Left lobe of liver (tissue), 2 donors: ENCODE results near the gene PCDHGA6. TPM values are rescaled to one million over a fixed set of nuclear protein-coding genes. Genes with fewer than 3 reads are reported as not detected.
A peak's percentile ranks its signal among the peaks of the same experiment; 100 is the strongest.
"Not testable (repeated sequence)": the region's sequence is repeated elsewhere in the genome, so short reads cannot be mapped to it uniquely, and the experiment has no call there.

ENCODE experiments used
- ATAC-seq: fragments of 200-7000 bp; cut with Tn5 transposase; one replicate; pipeline ENCODE4 v1.9.1; 2020; ENCODE audit warnings: mild to moderate bottlenecking, moderate library complexity
- DNase-seq: peaks from one replicate; pipeline ENCODE4 v3.0.0-alpha.2; 2020; ENCODE audit warnings: low spot score
- total RNA-seq: library from RNA; stranded (reverse); gene quantifications from one replicate; pipeline ENCODE4 v1.2.1, GENCODE V29; 2021
- donor health status: DM: no; HTN: no; CAD: no; lungs with moderate emphysema.
- donor health status: DM: no; HTN: yes; CAD: no.

The PCDHGA6 gene
- total RNA-seq, 1 donor from 2014 or later, result 0.68 TPM

- DNase-seq, result no peak
- ATAC-seq, result peak; percentile 41
Observed at GRCh38 chr5:141359790-141360426, 13.8 kb upstream of the PCDHGA6 start, which contains the start of gene PCDHGB2. Gene PCDHGB2, plus strand, starts transcription at chr5:141359994. Its CDS starts 142 bp downstream, at chr5:141360136.

DNA sequence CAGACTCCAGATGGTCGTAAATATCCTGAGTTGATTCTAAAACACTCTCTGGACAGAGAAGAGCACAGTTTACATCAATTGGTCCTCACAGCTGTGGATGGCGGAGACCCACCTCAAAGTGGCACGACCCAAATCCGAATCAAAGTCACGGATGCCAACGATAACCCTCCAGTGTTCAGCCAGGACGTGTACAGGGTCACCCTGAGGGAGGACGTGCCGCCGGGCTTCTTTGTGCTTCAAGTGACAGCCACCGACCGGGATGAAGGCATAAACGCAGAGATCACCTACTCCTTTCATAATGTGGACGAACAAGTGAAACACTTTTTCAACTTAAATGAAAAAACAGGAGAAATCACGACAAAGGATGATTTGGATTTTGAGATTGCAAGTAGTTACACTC lies 13.0 kb upstream of the PCDHGA6 start:
- DNase-seq (no peak), ATAC-seq (no peak)

GRCh38 chr5:141362719-141363118 lies 11.0 kb upstream of the PCDHGA6 start:
- ATAC-seq (no peak), DNase-seq (no peak)

DNA sequence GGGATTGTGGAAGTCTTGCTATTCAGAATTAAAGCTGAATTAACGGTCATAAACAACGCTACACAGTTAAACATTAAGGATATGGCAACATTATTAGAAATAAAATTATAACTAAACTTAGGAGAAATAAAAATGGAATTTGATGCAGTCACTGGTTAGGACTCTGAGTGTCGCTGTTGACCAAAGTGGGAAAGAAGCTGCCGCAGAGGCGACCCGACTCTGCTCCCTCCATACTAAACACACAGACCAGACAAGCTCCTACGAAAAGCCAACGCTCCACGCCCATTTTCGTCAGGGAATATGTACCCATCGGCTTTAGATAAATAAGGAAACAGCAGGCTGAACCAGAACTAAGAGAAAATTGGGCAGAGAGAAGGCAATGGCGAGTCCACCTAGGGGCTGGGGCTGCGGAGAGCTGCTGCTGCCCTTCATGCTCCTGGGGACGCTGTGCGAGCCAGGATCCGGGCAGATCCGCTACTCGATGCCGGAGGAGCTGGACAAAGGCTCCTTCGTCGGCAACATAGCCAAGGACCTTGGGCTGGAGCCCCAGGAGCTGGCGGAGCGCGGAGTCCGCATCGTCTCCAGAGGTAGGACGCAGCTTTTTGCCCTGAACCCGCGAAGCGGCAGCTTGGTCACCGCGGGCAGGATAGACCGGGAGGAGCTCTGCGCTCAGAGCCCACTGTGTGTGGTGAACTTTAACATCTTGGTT lies 9.6 kb upstream of the PCDHGA6 start, which contains the start of gene PCDHGA5:
PCDHGA5 (plus strand) TSS at position 211 of the 709 bp plus-strand sequence; CDS start at position 380, 169 bp downstream.
- ATAC-seq, result no peak

GRCh38 chr5:141366016-141366896 lies 7.4 kb upstream of the PCDHGA6 start:
- DNase-seq (no peak), ATAC-seq (no peak)

More for the DNA sequence above, 9.6 kb upstream of the PCDHGA6 start, which contains the start of gene PCDHGA5:
- DNase-seq, result no peak

DNA sequence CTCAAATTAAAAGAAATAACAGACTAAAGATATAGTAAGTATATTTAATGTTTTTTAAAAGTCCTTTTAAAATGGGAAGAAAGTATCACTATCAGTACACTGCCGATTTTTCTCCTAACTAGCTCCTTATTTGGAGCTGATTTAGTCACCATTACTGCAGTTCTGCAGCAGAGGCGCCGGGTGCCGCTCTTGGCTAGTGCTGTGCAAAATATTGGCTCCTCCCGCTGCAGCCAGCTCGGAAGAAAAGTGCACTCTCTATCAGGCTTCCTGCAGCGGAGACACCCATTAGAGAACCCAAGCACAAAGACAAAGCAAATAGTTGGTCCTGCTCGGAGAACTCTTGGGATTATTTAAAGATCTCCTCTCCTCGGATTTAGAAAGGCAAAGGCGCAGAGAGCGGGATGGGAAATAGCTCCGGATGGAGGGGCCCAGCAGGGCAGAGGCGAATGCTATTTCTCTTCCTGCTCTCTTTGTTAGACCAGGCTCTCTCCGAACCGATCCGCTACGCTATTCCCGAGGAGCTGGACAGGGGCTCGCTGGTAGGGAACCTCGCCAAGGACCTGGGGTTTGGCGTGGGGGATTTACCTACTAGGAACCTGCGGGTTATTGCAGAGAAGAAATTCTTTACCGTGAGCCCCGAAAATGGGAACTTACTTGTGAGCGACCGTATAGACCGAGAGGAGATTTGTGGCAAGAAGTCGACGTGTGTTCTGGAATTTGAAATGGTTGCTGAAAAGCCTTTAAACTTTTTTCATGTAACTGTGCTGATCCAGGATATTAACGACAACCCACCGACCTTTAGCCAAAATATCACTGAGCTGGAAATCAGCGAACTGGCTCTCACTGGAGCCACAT lies 3.5 kb upstream of the PCDHGA6 start, which contains the start of gene PCDHGB3:
PCDHGB3 (plus strand) TSS at position 249 of the 855 bp plus-strand sequence; CDS start at position 402, 153 bp downstream.
- DNase-seq (peak; percentile 44), ATAC-seq (peak; percentile 90)

GRCh38 chr5:141371572-141372475 lies 1.9 kb upstream of the PCDHGA6 start:
- DNase-seq (no peak), ATAC-seq (no peak)

- ATAC-seq (no peak), DNase-seq (no peak)
Observed at GRCh38 chr5:141374627-141375026, 936 bp downstream of the PCDHGA6 start.

DNA sequence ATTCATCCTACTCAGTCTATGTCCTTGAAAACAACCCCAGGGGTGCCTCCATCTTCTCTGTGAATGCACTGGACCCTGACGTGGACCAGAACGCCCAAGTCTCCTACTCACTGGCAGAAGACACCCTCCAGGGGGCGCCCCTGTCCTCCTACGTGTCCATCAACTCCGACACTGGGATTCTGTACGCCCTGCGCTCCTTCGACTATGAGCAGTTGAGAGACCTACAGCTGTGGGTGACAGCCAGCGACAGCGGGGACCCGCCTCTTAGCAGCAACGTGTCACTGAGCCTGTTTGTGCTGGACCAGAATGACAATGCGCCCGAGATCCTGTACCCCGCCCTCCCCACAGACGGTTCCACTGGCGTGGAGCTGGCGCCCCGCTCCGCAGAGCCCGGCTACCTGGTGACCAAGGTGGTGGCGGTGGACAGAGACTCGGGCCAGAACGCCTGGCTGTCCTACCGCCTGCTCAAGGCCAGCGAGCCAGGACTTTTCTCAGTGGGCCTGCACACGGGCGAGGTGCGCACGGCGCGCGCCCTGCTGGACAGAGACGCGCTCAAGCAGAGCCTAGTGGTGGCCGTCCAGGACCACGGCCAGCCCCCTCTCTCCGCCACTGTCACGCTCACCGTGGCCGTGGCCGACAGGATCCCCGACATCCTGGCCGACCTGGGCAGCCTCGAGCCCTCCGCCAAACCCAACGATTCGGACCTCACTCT lies 1.9 kb downstream of the PCDHGA6 start:
- not testable (repeated sequence) for ATAC-seq, DNase-seq

DNA sequence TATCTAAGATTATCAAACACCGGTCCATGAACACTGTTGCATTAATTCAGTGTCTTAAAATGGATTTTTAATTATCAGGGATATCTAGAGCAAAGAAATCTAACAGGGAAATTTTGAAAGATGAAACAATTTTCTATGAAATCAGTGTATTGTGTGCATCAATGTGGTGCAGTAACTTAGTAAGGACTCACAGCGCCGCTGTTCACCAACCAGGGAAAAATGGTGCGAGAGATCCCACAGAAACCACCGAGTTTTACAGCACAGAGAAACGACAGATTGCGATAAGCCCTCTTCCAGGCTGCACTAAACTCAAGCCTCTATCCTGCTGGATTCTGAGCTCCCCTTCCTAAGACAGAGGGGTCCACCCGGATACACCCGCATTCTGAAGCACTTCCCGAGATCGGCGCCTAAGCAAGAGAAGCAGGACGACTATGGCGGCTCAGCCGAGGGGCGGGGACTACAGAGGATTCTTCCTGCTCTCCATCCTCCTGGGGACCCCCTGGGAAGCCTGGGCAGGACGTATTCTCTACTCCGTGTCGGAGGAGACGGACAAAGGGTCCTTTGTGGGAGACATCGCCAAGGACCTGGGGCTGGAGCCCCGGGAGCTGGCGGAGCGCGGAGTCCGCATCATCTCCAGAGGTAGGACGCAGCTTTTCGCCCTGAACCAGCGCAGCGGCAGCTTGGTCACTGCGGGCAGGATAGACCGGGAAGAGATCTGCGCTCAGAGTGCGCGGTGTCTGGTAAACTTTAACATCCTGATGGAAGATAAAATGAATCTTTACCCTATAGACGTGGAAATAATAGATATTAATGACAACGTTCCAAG lies 9.0 kb downstream of the PCDHGA6 start, which contains the start of gene PCDHGA7:
PCDHGA7 (plus strand) TSS at position 274 of the 826 bp plus-strand sequence; CDS start at position 432, 158 bp downstream.
- ATAC-seq (no peak), DNase-seq (no peak)

DNA sequence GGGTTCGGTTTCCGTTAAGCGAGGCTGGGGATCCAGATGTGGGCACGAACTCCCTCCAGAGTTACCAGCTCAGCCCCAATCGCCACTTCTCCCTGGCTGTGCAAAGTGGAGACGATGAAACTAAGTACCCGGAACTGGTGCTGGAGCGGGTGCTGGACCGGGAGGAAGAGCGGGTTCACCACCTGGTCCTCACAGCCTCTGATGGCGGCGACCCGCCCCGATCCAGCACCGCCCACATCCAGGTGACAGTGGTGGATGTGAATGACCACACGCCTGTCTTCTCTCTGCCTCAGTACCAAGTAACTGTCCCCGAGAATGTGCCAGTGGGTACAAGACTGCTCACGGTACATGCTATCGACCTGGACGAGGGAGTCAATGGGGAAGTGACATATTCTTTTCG lies 9.7 kb downstream of the PCDHGA6 start:
- no peak for DNase-seq
- no peak for ATAC-seq

DNA sequence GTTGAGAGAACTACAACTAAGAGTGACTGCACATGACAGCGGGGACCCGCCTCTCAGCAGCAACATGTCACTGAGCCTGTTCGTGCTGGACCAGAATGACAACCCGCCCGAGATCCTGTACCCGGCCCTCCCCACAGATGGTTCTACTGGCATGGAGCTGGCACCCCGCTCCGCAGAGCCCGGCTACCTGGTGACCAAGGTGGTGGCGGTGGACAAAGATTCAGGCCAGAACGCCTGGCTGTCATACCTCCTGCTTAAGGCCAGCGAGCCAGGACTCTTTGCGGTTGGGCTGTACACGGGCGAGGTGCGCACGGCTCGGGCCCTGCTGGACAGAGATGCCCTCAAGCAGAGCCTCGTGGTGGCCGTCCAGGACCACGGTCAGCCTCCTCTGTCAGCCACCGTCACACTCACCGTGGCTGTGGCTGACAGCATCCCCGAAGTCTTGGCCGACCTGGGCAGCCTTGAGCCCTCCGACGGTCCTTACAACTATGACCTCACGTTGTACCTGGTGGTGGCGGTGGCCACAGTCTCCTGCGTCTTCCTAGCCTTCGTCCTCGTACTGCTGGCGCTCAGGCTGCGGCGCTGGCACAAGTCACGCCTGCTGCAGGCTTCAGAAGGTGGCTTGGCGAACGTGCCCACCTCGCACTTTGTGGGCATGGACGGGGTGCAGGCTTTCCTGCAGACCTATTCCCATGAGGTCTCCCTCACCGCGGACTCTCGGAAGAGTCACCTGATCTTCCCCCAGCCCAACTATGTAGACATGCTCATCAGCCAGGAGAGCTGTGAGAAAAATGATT lies 11.0 kb downstream of the PCDHGA6 start:
- DNase-seq (no peak), ATAC-seq (no peak)

DNA sequence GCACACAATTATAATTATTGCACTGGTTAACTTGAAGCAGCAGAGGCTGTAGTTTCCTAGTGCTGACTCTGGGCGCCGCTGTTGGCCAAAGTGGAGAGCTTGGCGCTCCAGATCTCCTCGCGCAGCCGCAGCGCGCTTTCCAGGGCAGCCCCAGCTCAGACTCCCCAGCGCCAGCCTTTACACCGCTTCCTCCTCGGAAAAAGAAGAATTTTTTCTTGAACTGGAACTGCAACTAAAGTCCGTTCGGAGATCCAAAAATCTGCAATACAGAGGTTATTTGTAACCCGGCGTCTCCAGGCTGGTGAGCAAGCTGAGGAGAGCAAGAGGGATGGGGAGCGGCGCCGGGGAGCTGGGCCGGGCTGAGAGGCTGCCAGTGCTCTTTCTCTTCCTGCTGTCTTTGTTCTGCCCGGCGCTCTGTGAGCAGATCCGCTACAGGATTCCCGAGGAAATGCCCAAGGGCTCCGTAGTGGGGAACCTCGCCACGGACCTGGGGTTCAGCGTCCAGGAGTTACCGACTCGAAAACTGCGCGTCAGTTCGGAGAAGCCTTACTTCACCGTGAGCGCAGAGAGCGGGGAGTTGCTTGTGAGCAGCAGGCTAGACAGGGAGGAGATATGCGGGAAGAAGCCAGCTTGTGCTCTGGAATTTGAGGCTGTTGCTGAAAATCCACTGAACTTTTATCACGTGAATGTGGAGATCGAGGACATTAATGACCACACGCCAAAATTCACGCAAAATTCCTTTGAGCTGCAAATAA lies 14.0 kb downstream of the PCDHGA6 start, which contains the start of gene PCDHGB4:
PCDHGB4 (plus strand) TSS at position 142 of the 755 bp plus-strand sequence; CDS start at position 329, 187 bp downstream.
- not testable (repeated sequence) for DNase-seq

DNA sequence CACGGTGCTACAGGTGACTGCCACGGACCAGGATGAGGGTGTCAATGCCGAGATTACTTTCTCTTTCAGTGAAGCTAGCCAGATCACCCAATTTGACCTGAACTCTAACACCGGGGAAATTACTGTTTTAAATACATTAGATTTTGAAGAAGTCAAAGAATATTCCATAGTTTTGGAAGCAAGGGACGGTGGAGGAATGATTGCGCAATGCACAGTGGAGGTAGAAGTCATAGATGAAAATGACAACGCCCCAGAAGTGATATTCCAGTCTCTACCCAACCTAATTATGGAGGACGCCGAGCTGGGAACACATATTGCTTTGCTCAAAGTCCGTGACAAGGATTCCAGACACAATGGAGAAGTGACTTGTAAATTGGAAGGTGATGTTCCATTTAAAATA lies 15.0 kb downstream of the PCDHGA6 start:
- DNase-seq, result no peak
- no peak for ATAC-seq

More for the DNA sequence above, 14.0 kb downstream of the PCDHGA6 start, which contains the start of gene PCDHGB4:
- ATAC-seq, result peak; percentile 97
